K562 (cell line): ENCODE results near the gene BTBD17. TPM values are rescaled to one million over a fixed set of nuclear protein-coding genes. Genes with fewer than 3 reads are reported as not detected.

Source experiments
- ATAC-seq: fragments of 200-7000 bp; cut with Tn5 transposase; 3 replicates; pipeline ENCODE4 v1.9.1; 2020; ENCODE audit warnings: moderate library complexity
- BruUV-seq: library from RNA; stranded (reverse); fragments of 400-500 nt; replicated peaks from 2 replicates; lab custom pipeline; 2021; lab: Mats Ljungman, UMichigan
- CTCF ChIA-PET: fragments of 300-600 bp; formaldehyde crosslinking; extraction: SDS; loops from one replicate; lab custom pipeline; 2021; ENCODE audit warnings: low intra/inter-chr PET ratio; lab: Yijun Ruan, JAX
- POLR2A ChIA-PET: fragments of 300-600, 350-650 bp; sonication (Branson Sonifier 250); formaldehyde crosslinking; extraction: SDS; loops from one replicate; lab custom pipeline; 2021; ENCODE audit warnings: antibody characterized with exemption, inconsistent platforms; lab: Yijun Ruan, JAX
- DNase-seq, 4 experiments: peaks; one replicate each; pipeline versions ENCODE4 v3.0.0 to v3.0.0-alpha.2; 2011 to 2018; ENCODE audit warnings: low spot score in 3 of 4, mixed read lengths in 3 of 4; ENCODE audit errors: extremely low read depth in 1 of 4
- FAIRE-seq: peaks from 2 replicates; lab custom pipeline; 2011; peaks lifted over from hg19 to GRCh38; lab: Jason Lieb, UNC
- H2AFZ ChIP-seq: 2 replicates; pipeline ENCODE4 v1.6.0; 2011; ENCODE audit warnings: low read depth, low read length, control low read depth, inconsistent platforms
- H3K27ac ChIP-seq: fragments of 200-600 bp; 3 replicates; pipeline ENCODE4 v1.8.0; 2011; ENCODE audit warnings: low read depth, mild to moderate bottlenecking, control low read depth, inconsistent platforms, low read length, moderate library complexity, mixed read lengths; ENCODE audit errors: extremely low read depth
- H3K27me3 ChIP-seq, 2 experiments: fragments of 300-600 bp in 1 of 2; 2 replicates in 1 of 2; 3 replicates in 1 of 2; pipeline versions ENCODE4 v1.6.0 to v1.8.0; 2011; ENCODE audit warnings: inconsistent platforms in 2 of 2, low read length in 2 of 2, mild to moderate bottlenecking in 1 of 2, mixed read lengths in 1 of 2, moderate library complexity in 1 of 2; ENCODE audit not compliant: control insufficient read depth in 2 of 2, insufficient read depth in 2 of 2
- H3K36me3 ChIP-seq: fragments of 300-600 bp; 3 replicates; pipeline ENCODE4 v1.8.0; 2011; ENCODE audit warnings: mild to moderate bottlenecking, low read length, inconsistent platforms; ENCODE audit not compliant: control insufficient read depth, insufficient read depth
- H3K4me1 ChIP-seq, 2 experiments: fragments of 200-600 bp in 1 of 2; replicated peaks in 1 of 2; 2 replicates in 1 of 2; 3 replicates in 1 of 2; pipeline versions ENCODE4 v1.5.1 to v1.8.0; 2011; ENCODE audit warnings: inconsistent platforms in 2 of 2, low read length in 2 of 2, mild to moderate bottlenecking in 1 of 2, mixed read lengths in 1 of 2, moderate library complexity in 1 of 2; ENCODE audit not compliant: control insufficient read depth in 2 of 2, insufficient read depth in 2 of 2
- H3K4me2 ChIP-seq: 2 replicates; pipeline ENCODE4 v1.6.1; 2011; ENCODE audit warnings: low read length, control low read depth, inconsistent platforms, mixed read lengths; ENCODE audit not compliant: insufficient read depth
- H3K4me3 ChIP-seq: fragments of 200-600 bp; sonication (generic), shearing (Covaris generic); 2 replicates; pipeline ENCODE4 v1.5.1; 2016; ENCODE audit warnings: control low read depth, inconsistent platforms
- H3K79me2 ChIP-seq: fragments of 200-600 bp; 3 replicates; pipeline ENCODE4 v1.8.0; 2011; ENCODE audit warnings: low read length, inconsistent platforms; ENCODE audit not compliant: control insufficient read depth, insufficient read depth
- H3K9ac ChIP-seq, 2 experiments: 2 replicates each; pipeline versions ENCODE4 v1.6.0 to v1.6.1; 2011; ENCODE audit warnings: low read depth in 2 of 2, low read length in 2 of 2, control low read depth in 1 of 2, inconsistent platforms in 1 of 2, mild to moderate bottlenecking in 1 of 2, mixed read lengths in 1 of 2; ENCODE audit not compliant: insufficient read depth in 1 of 2
- H3K9me1 ChIP-seq: one replicate; pipeline ENCODE4 v1.6.0; 2011; ENCODE audit warnings: inconsistent platforms, mild to moderate bottlenecking, low read length, moderate library complexity; ENCODE audit not compliant: control insufficient read depth, insufficient read depth
- H3K9me3 ChIP-seq: replicated peaks from 2 replicates; pipeline ENCODE4 v1.5.1; 2011; ENCODE audit warnings: low read depth, low read length, inconsistent platforms; ENCODE audit not compliant: control insufficient read depth, insufficient read depth
- H4K20me1 ChIP-seq: replicated peaks from 2 replicates; pipeline ENCODE4 v1.6.1; 2011; ENCODE audit warnings: low read length, inconsistent platforms, mixed read lengths; ENCODE audit not compliant: control insufficient read depth, insufficient read depth
- COPS2 ChIP-seq: fragments of 450-650 bp; conservative IDR thresholded peaks from 2 replicates; pipeline ENCODE4 v1.6.1; 2016; ENCODE audit warnings: mild to moderate bottlenecking, moderate library complexity
- GABPA ChIP-seq: fragments of 200-800 bp; sonication (Bioruptor generic); conservative IDR thresholded peaks from 2 replicates; pipeline ENCODE4 v1.6.1; 2016; ENCODE audit warnings: low read depth, missing genetic modification characterization, missing compliant biosample characterization
- TAF15 ChIP-seq: fragments of 200-400 bp; formaldehyde crosslinking; IDR thresholded peaks from 2 replicates; pipeline ENCODE4 v1.6.1; 2017; ENCODE audit warnings: mild to moderate bottlenecking, low read depth, low read length, moderate library complexity
- ZBTB11 ChIP-seq, 3 experiments: fragments of 200-800 bp in 1 of 3; fragments of 250-450 bp in 1 of 3; fragments of 450-650 bp in 1 of 3; sonication (Bioruptor Pico) in 1 of 3; sonication (Bioruptor generic) in 1 of 3; formaldehyde crosslinking in 1 of 3; IDR thresholded peaks; 2 replicates each; pipeline versions ENCODE4 v1.6.1 to v1.8.0; 2016 to 2022; ENCODE audit warnings: mild to moderate bottlenecking in 2 of 3, missing genetic modification characterization in 2 of 3, missing compliant biosample characterization in 1 of 3, moderate library complexity in 1 of 3
- WGBS: fragments of 100-300 bp; shearing (Covaris generic); methylation state at CpG from one replicate; pipeline ENCODE4 v1.1.6; 2016; ENCODE audit warnings: low coverage, mixed read lengths; ENCODE audit not compliant: insufficient coverage; ENCODE audit errors: missing lambda C conversion rate; 5-methylcytosine and 5-hydroxymethylcytosine counted together
- in situ Hi-C: fragments of 300-500 bp; cut with MboI; formaldehyde crosslinking; loops from 4 replicates; pipeline ENCODE4 v1.15.0; 2018; ENCODE audit warnings: inconsistent platforms, mixed read lengths
- intact Hi-C: fragments of 100-400 bp; cut with micrococcal nuclease; formaldehyde crosslinking; loops from 2 replicates; pipeline ENCODE4 v1.14.2; 2022
- polyA plus RNA-seq, 8 experiments: library from polyadenylated mRNA; depleted of rRNA in 4 of 8; stranded (reverse) in 5 of 8; unstranded in 3 of 8; fragments of >200 nt; fragmentation: Nextera tagmentation in 2 of 8; fragmentation: Illumina TruSeq in 1 of 8; extraction: Ambion mirVana in 2 of 8; extraction: Trizol in 1 of 8; gene quantifications; 2 replicates each; pipeline versions ENCODE4 v1.2.1 to v1.2.3, GENCODE V29; 2011 to 2014; ENCODE audit warnings: inconsistent platforms in 1 of 8, missing spikeins in 1 of 8
- total RNA-seq, 7 experiments: library from RNA; depleted of rRNA in 6 of 7; stranded (reverse); fragments of >200 nt in 6 of 7; fragmentation: Illumina TruSeq in 2 of 7; extraction: Trizol in 2 of 7; gene quantifications; 2 replicates each; pipeline versions ENCODE4 v1.2.1 to v1.2.3, GENCODE V29; 2011 to 2021; ENCODE audit warnings: low replicate concordance in 1 of 7

Gene BTBD17
- total and polyA plus RNA-seq, 9 of the 15 experiments (the other 6 are each of a cell fraction or from before 2014, with no cell fraction given): not detected

GRCh38 chr17:74317071-74317470, 44.6 kb downstream of the BTBD17 start:
- Histone ChIP-seq H4K20me1 (peaks cover 6% of the 10 kb centered on the region; the same call in 1 of the 2 replicates), H3K27me3 (peaks cover 22 to 61% of the 10 kb centered on the region in 2 experiments), H3K4me1 (no peaks in the 10 kb centered on the region), H3K79me2 (no peaks in the 10 kb centered on the region), H3K9me3 (peaks cover 7% of the 10 kb centered on the region; the same call in 1 of the 2 replicates), H3K4me2 (no peak overlapping the region), H2AFZ (no peak overlapping the region), H3K4me3 (no peak overlapping the region), H3K27ac (no peak overlapping the region), H3K9me1 (no peaks in the 10 kb centered on the region), H3K36me3 (no peaks in the 10 kb centered on the region), H3K9ac (no peak overlapping the region)
- in situ Hi-C loops: no loop called here
- ChIA-PET CTCF (no interaction called here), POLR2A (interaction anchor here (0.6 kb wide), 1 partner anchor 22 kb away, joined by 4 read pairs; no protein-coding TSS in a partner anchor)
- TF ChIP-seq TAF15: no peak
- TF ChIP-seq GABPA (tag): peak; percentile 24; the same call in 1 of the 2 replicates
- peak in 1 of 3 experiments; percentile 44; a peak in 1 of 6 replicates for TF ChIP-seq ZBTB11 (CRISPR knock-in tag; IDR thresholded peaks at IDR 0.05)
- TF ChIP-seq COPS2: no peak
- FAIRE-seq (no peak), ATAC-seq (no peak), DNase-seq (no peak)
- no TSS peak for BruUV-seq
- WGBS: 4% methylated on average over 13 of the region's 16 CpGs
- intact Hi-C loops: no loop called here
